ENCODE results near the gene CDK6. TPM values are rescaled to one million over a fixed set of nuclear protein-coding genes. Genes with fewer than 3 reads are reported as not detected.

The CDK6 gene
- total RNA-seq, 1 experiment from 2014 or later = 175 TPM

DNA sequence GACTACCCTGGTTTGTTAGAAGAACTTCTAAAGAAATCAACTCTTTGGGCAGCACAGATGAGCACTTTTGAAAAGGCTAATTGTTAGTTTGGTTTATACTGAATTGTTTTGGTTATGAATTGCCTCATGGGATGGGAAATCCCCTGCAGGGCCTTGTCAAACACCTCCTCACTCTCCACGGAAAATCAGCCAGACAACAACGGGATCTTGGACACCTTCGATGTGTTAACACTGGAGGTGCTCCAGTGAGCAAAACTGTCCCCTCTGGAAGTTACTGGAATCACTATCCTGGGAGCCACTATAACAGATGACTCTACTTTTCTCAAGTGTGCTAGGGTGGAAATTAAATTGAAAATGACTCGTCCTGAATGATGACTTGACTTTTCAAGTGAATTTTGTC is 38.7 kb downstream of the CDK6 start:
- Mint-ChIP-seq H3K4me3 (ENCODE audit: unreplicated experiment) (no peak overlapping the region), H3K9me3 (ENCODE audit: unreplicated experiment) (peaks cover 4% of the 10 kb centered on the region), H3K4me1 (ENCODE audit: low read depth, unreplicated experiment) (peaks cover 11% of the 10 kb centered on the region), H3K27ac (ENCODE audit: unreplicated experiment) (no peak overlapping the region), H3K36me3 (ENCODE audit: insufficient read depth, unreplicated experiment) (peaks cover 2% of the 10 kb centered on the region), H3K27me3 (ENCODE audit: insufficient read depth, unreplicated experiment) (no peaks in the 10 kb centered on the region)
- Histone ChIP-seq H3K27me3 (replicated peaks; ENCODE audit: control insufficient read depth, insufficient read depth, low read length) (no peaks in the 10 kb centered on the region), H3K4me1 (peaks cover 6% of the 10 kb centered on the region; the same call in 1 of the 2 replicates), H3K4me3 (ENCODE audit: low read depth, low read length) (no peak overlapping the region), H3K9me3 (no peaks in the 10 kb centered on the region; the same call in 1 of the 2 replicates), H3K36me3 (ENCODE audit: control insufficient read depth, insufficient read depth, low read length) (no peaks in the 10 kb centered on the region; the same call in 1 of the 2 replicates)
- intact Hi-C loops (cut with micrococcal nuclease; ENCODE audit: unreplicated experiment) = no loop called here
- TF ChIP-seq, protein P1, sequence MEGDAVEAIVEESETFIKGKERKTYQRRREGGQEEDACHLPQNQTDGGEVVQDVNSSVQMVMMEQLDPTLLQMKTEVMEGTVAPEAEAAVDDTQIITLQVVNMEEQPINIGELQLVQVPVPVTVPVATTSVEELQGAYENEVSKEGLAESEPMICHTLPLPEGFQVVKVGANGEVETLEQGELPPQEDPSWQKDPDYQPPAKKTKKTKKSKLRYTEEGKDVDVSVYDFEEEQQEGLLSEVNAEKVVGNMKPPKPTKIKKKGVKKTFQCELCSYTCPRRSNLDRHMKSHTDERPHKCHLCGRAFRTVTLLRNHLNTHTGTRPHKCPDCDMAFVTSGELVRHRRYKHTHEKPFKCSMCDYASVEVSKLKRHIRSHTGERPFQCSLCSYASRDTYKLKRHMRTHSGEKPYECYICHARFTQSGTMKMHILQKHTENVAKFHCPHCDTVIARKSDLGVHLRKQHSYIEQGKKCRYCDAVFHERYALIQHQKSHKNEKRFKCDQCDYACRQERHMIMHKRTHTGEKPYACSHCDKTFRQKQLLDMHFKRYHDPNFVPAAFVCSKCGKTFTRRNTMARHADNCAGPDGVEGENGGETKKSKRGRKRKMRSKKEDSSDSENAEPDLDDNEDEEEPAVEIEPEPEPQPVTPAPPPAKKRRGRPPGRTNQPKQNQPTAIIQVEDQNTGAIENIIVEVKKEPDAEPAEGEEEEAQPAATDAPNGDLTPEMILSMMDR (IDR thresholded peaks at IDR 0.05; ENCODE audit: insufficient read depth in 1 of 2, low read depth in 1 of 2, low read length in 1 of 2, severe bottlenecking in 1 of 2, unreplicated experiment in 1 of 2) = no peak
- DNase-seq = no peak
- ChIA-PET POLR2A (no interaction called here), CTCF (no interaction called here)
- BruUV-seq (replicated peaks) = no TSS peak

DNA sequence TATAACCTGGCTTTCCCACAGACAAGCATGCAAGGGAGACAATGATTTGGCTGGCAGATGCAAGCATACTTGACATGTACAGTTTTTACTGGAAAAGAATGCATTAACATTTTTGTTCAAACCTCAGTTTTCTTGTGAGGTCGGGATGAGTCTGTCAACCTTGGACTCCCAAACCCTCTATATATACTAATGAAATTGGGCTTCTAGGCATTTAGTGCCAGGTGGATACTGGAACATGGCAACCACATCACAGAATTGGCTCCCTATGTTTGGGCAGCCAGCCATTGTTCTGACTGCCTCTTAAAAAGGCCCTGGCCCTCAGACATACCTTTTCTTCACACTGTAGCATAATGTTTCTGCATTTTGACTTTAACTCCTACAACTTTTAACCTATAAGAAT is 39.1 kb downstream of the CDK6 start:
- H3K36me3 ChIP-seq (ENCODE audit: control insufficient read depth, insufficient read depth, low read length) = no peaks in the 10 kb centered on the region; the same call in 1 of the 2 replicates
- ChIA-PET CTCF (no interaction called here), POLR2A (no interaction called here)
- no peak overlapping the region for H3K4me3 ChIP-seq (ENCODE audit: low read depth, low read length)
- peaks cover 2% of the 10 kb centered on the region; the same call in 1 of the 2 replicates for H3K9me3 ChIP-seq
- intact Hi-C loops (cut with micrococcal nuclease; ENCODE audit: unreplicated experiment) = no loop called here
- Mint-ChIP-seq H3K4me3 (ENCODE audit: unreplicated experiment) (no peak overlapping the region), H3K27ac (ENCODE audit: unreplicated experiment) (no peak overlapping the region), H3K9me3 (ENCODE audit: unreplicated experiment) (peaks cover 8% of the 10 kb centered on the region), H3K4me1 (ENCODE audit: low read depth, unreplicated experiment) (peaks cover 14% of the 10 kb centered on the region), H3K27me3 (ENCODE audit: insufficient read depth, unreplicated experiment) (no peaks in the 10 kb centered on the region), H3K36me3 (ENCODE audit: insufficient read depth, unreplicated experiment) (peaks cover 6% of the 10 kb centered on the region)
- TF ChIP-seq, protein P1 (IDR thresholded peaks at IDR 0.05; ENCODE audit: insufficient read depth in 1 of 2, low read depth in 1 of 2, low read length in 1 of 2, severe bottlenecking in 1 of 2, unreplicated experiment in 1 of 2) = no peak
- no peak for DNase-seq
- peaks cover 6% of the 10 kb centered on the region; the same call in 1 of the 2 replicates for H3K4me1 ChIP-seq
- no peaks in the 10 kb centered on the region for H3K27me3 ChIP-seq (replicated peaks; ENCODE audit: control insufficient read depth, insufficient read depth, low read length)
- no TSS peak for BruUV-seq (replicated peaks)

DNA sequence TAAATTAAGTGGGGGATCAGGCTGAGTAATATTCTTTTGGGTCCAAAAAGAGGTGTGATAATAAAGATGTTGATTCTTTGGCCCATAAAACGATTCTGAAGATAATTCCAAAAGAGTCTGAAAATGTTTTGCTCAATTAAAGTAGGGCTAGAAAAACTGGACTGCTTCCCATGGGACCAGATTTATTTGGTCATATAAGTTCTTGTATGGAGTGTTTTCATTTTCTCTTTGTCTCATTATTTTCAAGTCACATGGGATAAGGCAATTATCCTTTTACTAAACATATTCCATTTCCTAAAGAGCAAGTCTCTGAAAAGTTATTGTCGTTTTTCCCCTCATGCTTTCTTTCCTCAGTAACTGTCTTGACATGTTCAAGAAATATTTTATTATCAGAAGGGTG is 41.5 kb downstream of the CDK6 start:
- DNase-seq = no peak
- peaks cover 3% of the 10 kb centered on the region; the same call in 1 of the 2 replicates for H3K9me3 ChIP-seq
- Mint-ChIP-seq H3K4me1 (ENCODE audit: low read depth, unreplicated experiment) (peaks cover 23% of the 10 kb centered on the region), H3K9me3 (ENCODE audit: unreplicated experiment) (peaks cover 19% of the 10 kb centered on the region), H3K27ac (ENCODE audit: unreplicated experiment) (no peak overlapping the region), H3K4me3 (ENCODE audit: unreplicated experiment) (no peak overlapping the region), H3K36me3 (ENCODE audit: insufficient read depth, unreplicated experiment) (peaks cover 19% of the 10 kb centered on the region), H3K27me3 (ENCODE audit: insufficient read depth, unreplicated experiment) (no peaks in the 10 kb centered on the region)
- BruUV-seq (replicated peaks) = no TSS peak
- H3K4me3 ChIP-seq (ENCODE audit: low read depth, low read length) = no peak overlapping the region
- intact Hi-C loops (cut with micrococcal nuclease; ENCODE audit: unreplicated experiment) = no loop called here
- no peaks in the 10 kb centered on the region for H3K27me3 ChIP-seq (replicated peaks; ENCODE audit: control insufficient read depth, insufficient read depth, low read length)
- POLR2A ChIA-PET = no interaction called here
- H3K4me1 ChIP-seq = peaks cover 6% of the 10 kb centered on the region; the same call in 1 of the 2 replicates
- CTCF ChIA-PET = no interaction called here
- peaks cover 2% of the 10 kb centered on the region; the same call in 1 of the 2 replicates for H3K36me3 ChIP-seq (ENCODE audit: control insufficient read depth, insufficient read depth, low read length)
- TF ChIP-seq, protein P1 (IDR thresholded peaks at IDR 0.05; ENCODE audit: insufficient read depth in 1 of 2, low read depth in 1 of 2, low read length in 1 of 2, severe bottlenecking in 1 of 2, unreplicated experiment in 1 of 2) = no peak
